Measurements from ENCODE around the gene CLSTN1.

Gene CLSTN1

DNA sequence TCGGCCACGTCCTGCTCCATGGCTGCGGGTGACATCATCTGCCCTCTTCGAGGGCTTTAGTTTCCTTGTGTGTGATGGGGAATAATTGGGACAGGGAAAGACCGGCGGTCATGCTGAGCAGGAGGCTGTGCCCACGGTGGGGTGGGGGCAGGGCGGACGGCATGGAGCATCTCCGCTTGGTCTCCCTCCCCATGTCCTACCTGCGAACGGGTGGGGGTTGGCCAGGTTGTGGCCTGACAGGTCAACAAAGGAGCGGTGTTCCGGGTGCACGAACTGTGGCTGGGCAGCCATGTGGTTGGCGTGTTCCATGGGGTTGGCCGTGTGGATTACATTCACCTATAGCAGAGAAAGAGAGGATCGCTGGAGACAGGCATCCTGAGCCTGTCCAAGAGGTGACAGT, 92.2 kb downstream of the CLSTN1 start:
- H3K79me2 ChIP-seq (ENCODE audit: control insufficient read depth, insufficient read depth, low read length, poor library complexity) = no peaks in the 10 kb centered on the region
- H2BK5ac ChIP-seq (ENCODE audit: low read depth, low read length, poor library complexity) = no peak overlapping the region
- H3K4me2 ChIP-seq (ENCODE audit: low read length) = no peak overlapping the region
- DNase-seq = no peak
- H2AK5ac ChIP-seq (ENCODE audit: low read length) = no peak overlapping the region
- H3K18ac ChIP-seq (ENCODE audit: low read length) = no peak overlapping the region
- no peak overlapping the region for H3K4ac ChIP-seq (ENCODE audit: low read depth, low read length)
- H3K36me3 ChIP-seq (ENCODE audit: control insufficient read depth in 1 of 2, insufficient read depth in 2 of 2, low read length in 2 of 2) = peaks cover 68 to 70% of the 10 kb centered on the region in 2 experiments
- no peak overlapping the region for H2BK12ac ChIP-seq (ENCODE audit: low read length)
- no peak overlapping the region for H2BK120ac ChIP-seq (ENCODE audit: insufficient read depth, low read length, poor library complexity)
- H3K79me1 ChIP-seq (ENCODE audit: low read length) = no peaks in the 10 kb centered on the region
- H4K91ac ChIP-seq (ENCODE audit: low read depth, low read length) = no peak overlapping the region
- no peak overlapping the region for H3K9ac ChIP-seq (ENCODE audit: low read length)
- H3K23ac ChIP-seq (ENCODE audit: low read length) = no peak overlapping the region
- H3K4me3 ChIP-seq (ENCODE audit: low read depth, low read length) = no peak overlapping the region
- no peak overlapping the region for H3K27ac ChIP-seq (ENCODE audit: low read depth, low read length)
- no peak overlapping the region for H2AFZ ChIP-seq (ENCODE audit: insufficient read depth, low read length, poor library complexity)
- peaks cover 3% of the 10 kb centered on the region for H3K9me3 ChIP-seq (ENCODE audit: insufficient read depth, low read depth, low read length)
- H3K27me3 ChIP-seq (ENCODE audit: insufficient read depth, low read length) = no peaks in the 10 kb centered on the region
- H4K8ac ChIP-seq (ENCODE audit: low read depth, low read length) = no peak overlapping the region
- WGBS (ENCODE audit: extremely low coverage, insufficient coverage, insufficient read length) = no CpG with 5 or more reads among the region's 18 CpGs
- H3K4me1 ChIP-seq (ENCODE audit: control insufficient read depth in 1 of 2, insufficient read depth in 2 of 2, low read length in 2 of 2) = no peaks in the 10 kb centered on the region
- no peak overlapping the region for H3K14ac ChIP-seq (ENCODE audit: low read length)
- H4K12ac ChIP-seq (ENCODE audit: low read depth, low read length) = no peak overlapping the region

DNA sequence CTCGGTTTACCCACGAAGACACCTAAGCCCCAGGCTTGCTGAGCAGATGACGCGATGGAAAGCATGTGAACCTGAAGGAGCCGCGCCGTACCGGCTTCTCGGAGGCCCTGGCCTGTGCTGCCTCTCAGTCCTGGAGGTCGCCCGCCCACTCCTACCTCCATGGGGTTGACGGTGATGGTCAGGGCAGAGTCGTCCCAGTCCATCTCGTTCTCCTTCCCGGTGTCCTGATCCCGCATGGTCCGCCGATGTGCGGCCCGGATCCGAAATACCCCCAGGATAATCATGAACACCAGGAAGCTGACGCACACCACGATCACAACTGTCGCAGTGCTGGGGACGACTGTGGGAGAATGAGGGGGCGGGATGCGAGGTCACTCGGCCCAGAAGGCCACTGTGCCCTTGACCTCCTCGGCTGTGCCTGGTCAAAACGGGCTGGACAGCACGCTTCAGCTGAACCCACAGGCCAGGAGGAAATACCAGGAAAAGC, 92.7 kb downstream of the CLSTN1 start:
- Histone ChIP-seq H4K8ac (ENCODE audit: low read depth, low read length) (no peak overlapping the region), H2AFZ (ENCODE audit: insufficient read depth, low read length, poor library complexity) (no peak overlapping the region), H3K79me1 (ENCODE audit: low read length) (no peaks in the 10 kb centered on the region), H3K4me2 (ENCODE audit: low read length) (no peak overlapping the region), H2BK120ac (ENCODE audit: insufficient read depth, low read length, poor library complexity) (no peak overlapping the region), H3K79me2 (ENCODE audit: control insufficient read depth, insufficient read depth, low read length, poor library complexity) (no peaks in the 10 kb centered on the region), H3K9me3 (ENCODE audit: insufficient read depth, low read depth, low read length) (peaks cover 3% of the 10 kb centered on the region), H3K9ac (ENCODE audit: low read length) (no peak overlapping the region), H3K27ac (ENCODE audit: low read depth, low read length) (no peak overlapping the region), H2AK5ac (ENCODE audit: low read length) (no peak overlapping the region), H2BK12ac (ENCODE audit: low read length) (no peak overlapping the region), H2BK5ac (ENCODE audit: low read depth, low read length, poor library complexity) (no peak overlapping the region), H3K4me3 (ENCODE audit: low read depth, low read length) (no peak overlapping the region), H4K12ac (ENCODE audit: low read depth, low read length) (no peak overlapping the region), H3K18ac (ENCODE audit: low read length) (no peak overlapping the region), H3K36me3 (ENCODE audit: control insufficient read depth in 1 of 2, insufficient read depth in 2 of 2, low read length in 2 of 2) (peaks cover 65 to 67% of the 10 kb centered on the region in 2 experiments), H4K91ac (ENCODE audit: low read depth, low read length) (no peak overlapping the region), H3K14ac (ENCODE audit: low read length) (no peak overlapping the region), H3K4me1 (ENCODE audit: control insufficient read depth in 1 of 2, insufficient read depth in 2 of 2, low read length in 2 of 2) (no peaks in the 10 kb centered on the region), H3K23ac (ENCODE audit: low read length) (no peak overlapping the region), H3K4ac (ENCODE audit: low read depth, low read length) (no peak overlapping the region), H3K27me3 (ENCODE audit: insufficient read depth, low read length) (no peaks in the 10 kb centered on the region)
- no CpG with 5 or more reads among the region's 31 CpGs for WGBS (ENCODE audit: extremely low coverage, insufficient coverage, insufficient read length)
- no peak for DNase-seq

DNA sequence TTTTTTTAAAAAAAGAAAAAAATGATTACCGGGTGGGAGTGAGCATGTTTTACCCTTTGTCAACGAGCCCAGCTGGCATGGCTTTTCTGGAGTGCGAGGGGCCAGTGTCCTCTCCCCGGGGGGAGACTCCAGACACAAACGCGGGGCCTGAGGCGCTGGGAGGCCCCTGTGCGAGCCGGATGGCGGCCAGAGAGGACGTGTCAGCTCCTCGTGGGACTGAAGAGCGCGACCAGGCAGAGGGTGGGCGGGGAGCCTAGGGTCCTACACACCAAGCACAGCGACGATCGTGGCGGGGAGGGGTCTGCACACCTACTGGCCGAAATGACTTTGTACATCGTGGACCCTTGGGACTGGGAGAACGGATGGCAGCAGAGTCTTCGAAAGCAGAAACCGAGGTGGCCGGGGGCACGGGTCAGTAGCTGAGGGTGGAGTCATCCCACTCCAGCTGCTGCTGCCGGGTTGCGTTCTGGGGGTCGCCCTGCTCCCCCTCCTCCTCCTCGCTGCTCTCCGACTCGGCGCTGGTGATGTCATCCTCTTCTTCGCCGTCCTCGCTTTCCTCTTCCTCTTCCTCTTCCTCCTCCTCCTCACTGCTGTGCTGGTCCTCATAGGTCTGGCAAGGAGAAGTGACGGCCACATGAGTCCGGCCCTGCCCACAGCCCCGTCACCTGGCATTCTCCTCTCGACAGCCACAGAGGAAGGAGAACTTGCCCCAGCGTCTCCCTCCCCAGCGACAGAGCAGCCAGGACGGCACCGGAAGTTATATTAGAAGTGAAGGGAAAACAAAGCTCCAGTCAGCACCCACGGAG, 93.5 kb downstream of the CLSTN1 start:
- WGBS (ENCODE audit: extremely low coverage, insufficient coverage, insufficient read length) = no CpG with 5 or more reads among the region's 45 CpGs
- H3K9me3 ChIP-seq (ENCODE audit: insufficient read depth, low read depth, low read length) = peaks cover 3% of the 10 kb centered on the region
- no peak overlapping the region for H4K8ac ChIP-seq (ENCODE audit: low read depth, low read length)

DNA sequence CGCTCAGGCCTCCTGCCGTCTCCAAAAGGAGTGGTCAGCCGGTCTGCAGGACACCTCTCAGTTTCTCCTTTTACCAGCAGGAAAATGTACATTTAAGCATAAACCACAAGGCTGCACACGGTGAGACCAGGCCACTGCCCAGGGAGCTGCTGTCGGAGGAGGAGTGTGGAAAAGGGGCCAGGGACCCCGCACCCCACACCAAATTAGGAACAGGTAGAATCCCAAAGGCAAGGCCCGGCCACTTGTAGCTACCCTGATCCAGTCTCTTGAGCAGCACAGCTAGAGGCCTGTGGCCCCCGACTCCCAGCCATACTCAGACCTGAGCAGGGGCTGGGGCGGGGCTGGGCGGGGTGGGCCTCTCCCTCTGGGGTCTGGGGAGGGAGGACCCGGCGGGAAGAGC, 94.2 kb downstream of the CLSTN1 start:
- no peak overlapping the region for H3K4ac ChIP-seq (ENCODE audit: low read depth, low read length)
- H3K18ac ChIP-seq (ENCODE audit: low read length) = no peak overlapping the region
- no peak for DNase-seq
- no CpG with 5 or more reads among the region's 12 CpGs for WGBS (ENCODE audit: extremely low coverage, insufficient coverage, insufficient read length)
- no peak overlapping the region for H2AFZ ChIP-seq (ENCODE audit: insufficient read depth, low read length, poor library complexity)
- H3K23ac ChIP-seq (ENCODE audit: low read length) = no peak overlapping the region
- H3K27ac ChIP-seq (ENCODE audit: low read depth, low read length) = no peak overlapping the region
- peaks cover 5% of the 10 kb centered on the region for H3K9me3 ChIP-seq (ENCODE audit: insufficient read depth, low read depth, low read length)
- no peak overlapping the region for H3K4me3 ChIP-seq (ENCODE audit: low read depth, low read length)
- no peak overlapping the region for H2AK5ac ChIP-seq (ENCODE audit: low read length)
- H3K79me1 ChIP-seq (ENCODE audit: low read length) = no peaks in the 10 kb centered on the region
- H3K79me2 ChIP-seq (ENCODE audit: control insufficient read depth, insufficient read depth, low read length, poor library complexity) = no peaks in the 10 kb centered on the region
- peaks cover 51 to 52% of the 10 kb centered on the region in 2 experiments for H3K36me3 ChIP-seq (ENCODE audit: control insufficient read depth in 1 of 2, insufficient read depth in 2 of 2, low read length in 2 of 2)
- no peak overlapping the region for H3K4me2 ChIP-seq (ENCODE audit: low read length)
- H3K27me3 ChIP-seq (ENCODE audit: insufficient read depth, low read length) = no peaks in the 10 kb centered on the region
- H3K9ac ChIP-seq (ENCODE audit: low read length) = no peak overlapping the region
- no peak overlapping the region for H3K14ac ChIP-seq (ENCODE audit: low read length)
- no peak overlapping the region for H4K91ac ChIP-seq (ENCODE audit: low read depth, low read length)
- no peak overlapping the region for H4K12ac ChIP-seq (ENCODE audit: low read depth, low read length)
- H2BK12ac ChIP-seq (ENCODE audit: low read length) = no peak overlapping the region
- H3K4me1 ChIP-seq (ENCODE audit: control insufficient read depth in 1 of 2, insufficient read depth in 2 of 2, low read length in 2 of 2) = no peaks in the 10 kb centered on the region
- H2BK5ac ChIP-seq (ENCODE audit: low read depth, low read length, poor library complexity) = no peak overlapping the region
- no peak overlapping the region for H2BK120ac ChIP-seq (ENCODE audit: insufficient read depth, low read length, poor library complexity)
- no peak overlapping the region for H4K8ac ChIP-seq (ENCODE audit: low read depth, low read length)

More for the DNA sequence above, 93.5 kb downstream of the CLSTN1 start:
- H3K23ac ChIP-seq (ENCODE audit: low read length) = no peak overlapping the region
- H3K9ac ChIP-seq (ENCODE audit: low read length) = no peak overlapping the region
- no peak overlapping the region for H4K91ac ChIP-seq (ENCODE audit: low read depth, low read length)
- no peaks in the 10 kb centered on the region for H3K27me3 ChIP-seq (ENCODE audit: insufficient read depth, low read length)
- H3K4me2 ChIP-seq (ENCODE audit: low read length) = no peak overlapping the region
- H3K79me2 ChIP-seq (ENCODE audit: control insufficient read depth, insufficient read depth, low read length, poor library complexity) = no peaks in the 10 kb centered on the region
- no peak overlapping the region for H2AFZ ChIP-seq (ENCODE audit: insufficient read depth, low read length, poor library complexity)
- H3K27ac ChIP-seq (ENCODE audit: low read depth, low read length) = no peak overlapping the region
- H2BK12ac ChIP-seq (ENCODE audit: low read length) = no peak overlapping the region
- H2AK5ac ChIP-seq (ENCODE audit: low read length) = no peak overlapping the region
- H3K36me3 ChIP-seq (ENCODE audit: control insufficient read depth in 1 of 2, insufficient read depth in 2 of 2, low read length in 2 of 2) = peaks cover 58 to 59% of the 10 kb centered on the region in 2 experiments
- H3K14ac ChIP-seq (ENCODE audit: low read length) = no peak overlapping the region
- H3K4me3 ChIP-seq (ENCODE audit: low read depth, low read length) = no peak overlapping the region
- no peaks in the 10 kb centered on the region for H3K4me1 ChIP-seq (ENCODE audit: control insufficient read depth in 1 of 2, insufficient read depth in 2 of 2, low read length in 2 of 2)
- H3K79me1 ChIP-seq (ENCODE audit: low read length) = no peaks in the 10 kb centered on the region
- H2BK120ac ChIP-seq (ENCODE audit: insufficient read depth, low read length, poor library complexity) = no peak overlapping the region
- DNase-seq = peak in 1 of 2 donors; percentile 14
- no peak overlapping the region for H4K12ac ChIP-seq (ENCODE audit: low read depth, low read length)
- H3K4ac ChIP-seq (ENCODE audit: low read depth, low read length) = no peak overlapping the region
- no peak overlapping the region for H2BK5ac ChIP-seq (ENCODE audit: low read depth, low read length, poor library complexity)
- no peak overlapping the region for H3K18ac ChIP-seq (ENCODE audit: low read length)

All from trophoblast cell (in vitro differentiated cells and primary cell).